Keratinocyte (primary cell): Measurements from ENCODE around the gene NUP155.

Source experiments
- EZH2 ChIP-seq: IDR thresholded peaks from one replicate; pipeline ENCODE4 v1.6.1; 2012; ENCODE audit warnings: inconsistent platforms, mild to moderate bottlenecking, low read length, moderate library complexity
- TF ChIP-seq, protein P1 (sequence below), 3 experiments: IDR thresholded peaks in 1 of 3; conservative IDR thresholded peaks in 1 of 3; optimal IDR thresholded peaks in 1 of 3; 2 replicates in 2 of 3; 3 replicates in 1 of 3; pipeline versions ENCODE3 to v1.5.1; 2011; ENCODE audit warnings: low read length in 3 of 3, mild to moderate bottlenecking in 3 of 3, moderate library complexity in 2 of 3, control low read depth in 1 of 3, inconsistent platforms in 1 of 3; ENCODE audit not compliant: insufficient read depth in 2 of 3; ENCODE audit errors: extremely low read depth in 1 of 3

DNA sequence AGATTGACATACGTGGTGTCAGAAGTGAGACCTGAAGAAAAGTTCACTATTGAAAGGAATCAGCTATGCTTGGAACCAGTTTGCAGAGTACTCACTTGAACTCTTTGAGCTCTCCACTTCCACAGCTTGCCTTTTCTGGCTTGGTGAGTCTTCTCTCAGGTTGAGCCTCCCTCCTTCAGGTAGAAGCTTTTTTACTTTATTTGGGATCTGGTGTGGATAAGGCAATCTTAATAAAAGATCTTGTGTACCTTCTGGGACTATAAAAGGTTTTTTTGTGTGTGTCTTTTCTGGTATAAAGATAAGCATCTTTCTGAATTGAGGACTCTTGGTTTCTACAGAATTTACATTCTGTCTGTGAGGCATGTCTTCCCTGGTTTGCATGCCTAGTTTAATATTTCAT is 116.3 kb downstream of the NUP155 start:
- TF ChIP-seq, protein P1, sequence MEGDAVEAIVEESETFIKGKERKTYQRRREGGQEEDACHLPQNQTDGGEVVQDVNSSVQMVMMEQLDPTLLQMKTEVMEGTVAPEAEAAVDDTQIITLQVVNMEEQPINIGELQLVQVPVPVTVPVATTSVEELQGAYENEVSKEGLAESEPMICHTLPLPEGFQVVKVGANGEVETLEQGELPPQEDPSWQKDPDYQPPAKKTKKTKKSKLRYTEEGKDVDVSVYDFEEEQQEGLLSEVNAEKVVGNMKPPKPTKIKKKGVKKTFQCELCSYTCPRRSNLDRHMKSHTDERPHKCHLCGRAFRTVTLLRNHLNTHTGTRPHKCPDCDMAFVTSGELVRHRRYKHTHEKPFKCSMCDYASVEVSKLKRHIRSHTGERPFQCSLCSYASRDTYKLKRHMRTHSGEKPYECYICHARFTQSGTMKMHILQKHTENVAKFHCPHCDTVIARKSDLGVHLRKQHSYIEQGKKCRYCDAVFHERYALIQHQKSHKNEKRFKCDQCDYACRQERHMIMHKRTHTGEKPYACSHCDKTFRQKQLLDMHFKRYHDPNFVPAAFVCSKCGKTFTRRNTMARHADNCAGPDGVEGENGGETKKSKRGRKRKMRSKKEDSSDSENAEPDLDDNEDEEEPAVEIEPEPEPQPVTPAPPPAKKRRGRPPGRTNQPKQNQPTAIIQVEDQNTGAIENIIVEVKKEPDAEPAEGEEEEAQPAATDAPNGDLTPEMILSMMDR (optimal IDR thresholded peaks at IDR 0.05 in 1 of 3, IDR thresholded peaks at IDR 0.05 in 1 of 3, conservative IDR thresholded peaks at IDR 0.05 in 1 of 3; ENCODE audit: extremely low read depth in 1 of 3, insufficient read depth in 2 of 3, low read length in 3 of 3), result no peak
- TF ChIP-seq EZH2, result no peak
